NCI-H748 (cell line): ENCODE results near the gene FOXO3.

Experiments used
- DNase-seq: peaks from one replicate; lab custom pipeline; 2025; ENCODE audit not compliant: unreplicated experiment; lab: John Stamatoyannopoulos, UW

Gene FOXO3

GRCh38 chr6:108706649-108707048 is 145.9 kb downstream of the FOXO3 start:
- no peak for DNase-seq

GRCh38 chr6:108707328-108707976 is 146.7 kb downstream of the FOXO3 start:
- DNase-seq = peak; percentile 55

- DNase-seq = no peak
These were observed 149.3 kb downstream of the FOXO3 start for GRCh38 chr6:108710030-108710429.

GRCh38 chr6:108710551-108710950 is 149.8 kb downstream of the FOXO3 start:
- DNase-seq = no peak

- no peak for DNase-seq
These were observed 150.4 kb downstream of the FOXO3 start for GRCh38 chr6:108711071-108711470.

- DNase-seq = no peak
These were observed 151.1 kb downstream of the FOXO3 start for GRCh38 chr6:108711826-108712225.

GRCh38 chr6:108712946-108713345 is 152.2 kb downstream of the FOXO3 start:
- peak; percentile 11 for DNase-seq

- no peak for DNase-seq
These were observed 153.5 kb downstream of the FOXO3 start for GRCh38 chr6:108714101-108714765.

GRCh38 chr6:108714766-108715414 is 154.2 kb downstream of the FOXO3 start:
- DNase-seq = no peak

GRCh38 chr6:108715832-108716231 is 155.1 kb downstream of the FOXO3 start:
- DNase-seq = no peak

GRCh38 chr6:108716801-108717791 is 156.4 kb downstream of the FOXO3 start:
- DNase-seq = no peak

- DNase-seq = no peak
These were observed 158.8 kb downstream of the FOXO3 start for GRCh38 chr6:108719477-108719876.

GRCh38 chr6:108720827-108721226 is 160.1 kb downstream of the FOXO3 start:
- DNase-seq = no peak

GRCh38 chr6:108721286-108721685 is 160.6 kb downstream of the FOXO3 start:
- no peak for DNase-seq

- no peak for DNase-seq
These were observed 162.9 kb downstream of the FOXO3 start for GRCh38 chr6:108723594-108723993.

GRCh38 chr6:108726726-108727339 is 166.1 kb downstream of the FOXO3 start:
- DNase-seq = no peak

GRCh38 chr6:108727966-108728730 is 167.4 kb downstream of the FOXO3 start:
- no peak for DNase-seq

GRCh38 chr6:108728826-108729225 is 168.1 kb downstream of the FOXO3 start:
- no peak for DNase-seq

- peak; percentile 91 for DNase-seq
These were observed 170.2 kb downstream of the FOXO3 start for GRCh38 chr6:108730635-108731515.
